GM18520 (cell line): ENCODE results near the gene MRPL10.
A peak's percentile ranks its signal among the peaks of the same experiment; 100 is the strongest.

ENCODE experiments used
- ATAC-seq: cut with Tn5 transposase; IDR thresholded peaks from one replicate; pipeline ENCODE4 v1.9.1; 2021; ENCODE audit not compliant: unreplicated experiment

Gene MRPL10

DNA sequence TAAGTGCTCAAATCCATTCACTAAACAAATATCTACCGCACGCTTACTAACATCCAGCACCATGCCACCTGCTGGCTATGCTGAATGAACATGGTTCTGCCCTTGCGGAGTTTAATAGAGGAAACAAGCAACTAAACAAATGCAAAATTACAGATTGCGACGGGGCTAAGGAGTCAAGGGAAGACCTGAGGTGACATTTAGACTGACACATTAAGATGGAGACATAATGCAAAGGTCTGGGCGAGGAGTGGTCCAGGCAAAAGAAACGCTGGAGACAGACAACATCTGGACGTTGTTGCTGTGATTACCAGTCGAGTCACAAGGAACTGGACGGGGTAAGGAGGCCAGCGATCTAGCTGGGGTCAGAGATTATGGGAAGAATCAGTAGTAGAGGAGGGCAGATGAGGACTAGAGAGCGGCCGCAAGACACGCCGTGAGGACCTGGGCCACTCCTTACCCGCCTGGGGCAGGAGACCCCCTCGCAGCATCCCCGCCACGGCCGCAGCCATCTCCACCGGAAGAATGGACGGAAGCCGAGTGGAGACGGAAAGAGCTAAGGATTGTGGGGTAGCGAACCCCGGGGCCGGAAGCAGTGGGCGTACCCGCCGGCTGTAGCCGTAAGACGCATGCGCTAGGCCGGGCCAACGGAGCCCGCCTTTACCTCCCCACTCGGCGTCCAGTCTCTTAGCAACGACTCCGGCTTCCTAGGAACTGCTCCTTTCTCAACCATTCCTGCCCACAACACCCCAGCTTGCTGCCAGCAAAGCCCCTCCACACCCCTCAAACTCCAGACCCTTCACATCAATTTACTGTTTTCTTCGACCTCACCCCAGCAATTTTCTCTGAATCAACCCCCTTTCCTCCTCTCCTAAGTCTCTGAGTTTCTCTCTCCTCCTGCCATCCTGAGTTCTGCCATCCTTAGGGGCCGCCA is at the start of gene MRPL10, which contains the start of gene LRRC46:
MRPL10 (minus strand) TSS at position 539 of the 931 bp plus-strand sequence; CDS start at position 509, 30 bp downstream.
LRRC46 (plus strand) TSS at position 668 of the 931 bp plus-strand sequence. CDS start 320 bp downstream, outside the sequence.
- peak; percentile 74 for ATAC-seq

DNA sequence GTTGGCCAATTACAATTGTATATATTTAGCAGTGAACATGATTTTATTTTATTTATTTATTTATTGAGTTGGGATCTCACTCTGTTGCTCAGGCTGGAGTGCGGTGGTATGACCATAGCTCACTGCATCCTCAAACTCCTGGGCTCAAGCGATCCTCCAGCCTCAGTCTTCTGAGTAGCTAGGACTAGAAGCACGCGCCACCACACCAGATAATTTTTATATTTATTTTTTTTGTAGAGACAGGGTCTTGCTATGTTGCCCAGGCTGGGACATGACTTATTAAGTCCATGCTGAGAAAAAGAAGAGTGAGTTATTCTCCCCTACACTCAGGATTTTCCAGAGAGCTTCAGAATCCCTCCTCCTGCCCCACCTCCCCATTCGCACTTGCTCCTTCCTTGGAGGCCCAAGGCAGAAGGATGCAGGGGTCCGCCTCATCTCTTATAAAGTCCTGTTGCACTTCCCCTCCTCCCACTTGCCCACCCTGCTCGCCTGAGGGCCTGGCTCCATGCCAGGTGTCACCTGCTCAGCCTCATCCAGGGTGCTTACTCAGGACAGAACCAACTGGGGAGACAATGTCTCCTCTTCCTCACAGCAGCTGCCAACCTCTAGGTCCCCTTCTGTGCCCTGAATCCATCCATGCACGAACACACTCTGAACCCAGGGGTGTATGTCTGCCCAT is 48.6 kb upstream of the MRPL10 start:
- no peak for ATAC-seq

DNA sequence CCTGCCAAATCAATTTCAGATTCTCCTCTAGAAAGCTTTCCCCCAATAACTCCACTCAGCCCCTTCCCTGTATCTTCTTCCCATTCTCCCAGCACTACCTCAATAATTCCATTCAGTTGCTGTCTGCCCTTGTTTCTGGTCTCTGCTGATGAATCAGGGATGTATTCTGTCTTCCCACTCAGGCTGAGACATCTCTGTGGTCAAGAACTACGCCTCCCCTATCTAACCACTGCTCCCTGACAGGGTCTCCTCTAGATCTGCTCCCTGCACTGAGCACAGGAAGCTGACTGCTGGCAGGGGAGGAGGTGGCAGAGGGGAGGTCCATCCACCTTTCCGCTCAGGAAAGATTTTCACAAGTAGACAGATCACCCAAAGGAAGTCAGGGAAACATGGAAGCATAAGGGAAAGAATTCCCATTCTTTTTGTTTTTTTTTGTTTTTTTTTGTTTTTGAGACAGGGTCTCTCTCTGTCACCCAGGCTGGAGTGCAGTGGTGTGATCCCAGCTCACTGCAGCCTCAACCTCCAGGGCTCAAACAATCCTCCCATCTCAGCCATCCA is 47.8 kb upstream of the MRPL10 start:
- ATAC-seq, result no peak

DNA sequence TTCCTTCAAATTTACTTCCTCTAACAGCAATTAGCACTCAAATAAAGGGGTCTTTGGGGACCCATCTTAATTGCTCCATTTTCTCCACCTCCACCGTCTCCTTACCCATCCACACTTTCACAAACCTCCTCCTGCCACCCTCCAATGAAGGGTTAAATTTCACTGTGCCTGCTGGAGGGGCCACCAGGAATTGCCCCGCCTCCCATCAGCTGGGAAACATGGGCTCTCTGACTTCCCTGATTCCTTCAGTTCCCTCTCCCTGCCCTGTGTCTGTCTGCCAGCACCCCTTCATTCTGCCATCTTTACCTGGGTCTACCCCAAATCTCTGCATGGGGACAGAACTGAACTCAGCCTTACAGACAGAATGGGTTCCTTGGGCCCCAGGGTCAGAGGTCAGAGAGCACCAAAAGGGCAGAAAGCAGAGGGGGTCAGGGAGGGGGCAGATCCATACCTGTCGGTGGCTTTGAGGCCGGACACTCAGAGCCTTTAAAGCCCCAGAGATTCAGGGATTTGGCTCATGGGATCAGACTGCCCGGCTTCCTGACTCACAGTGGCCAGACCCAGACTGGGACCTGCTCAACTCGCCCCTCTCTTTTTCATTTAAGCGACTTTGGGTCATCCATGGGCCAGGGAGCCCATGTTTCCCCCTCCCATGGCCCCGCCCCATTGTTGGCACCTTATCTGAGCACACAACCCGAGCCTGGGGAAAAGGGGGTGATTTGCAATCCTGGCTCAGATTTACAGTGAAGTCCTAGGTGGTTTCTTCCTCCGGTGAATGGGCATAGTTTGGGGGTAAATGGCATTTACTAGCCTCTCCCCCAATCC is 47.1 kb upstream of the MRPL10 start:
- ATAC-seq, result no peak

DNA sequence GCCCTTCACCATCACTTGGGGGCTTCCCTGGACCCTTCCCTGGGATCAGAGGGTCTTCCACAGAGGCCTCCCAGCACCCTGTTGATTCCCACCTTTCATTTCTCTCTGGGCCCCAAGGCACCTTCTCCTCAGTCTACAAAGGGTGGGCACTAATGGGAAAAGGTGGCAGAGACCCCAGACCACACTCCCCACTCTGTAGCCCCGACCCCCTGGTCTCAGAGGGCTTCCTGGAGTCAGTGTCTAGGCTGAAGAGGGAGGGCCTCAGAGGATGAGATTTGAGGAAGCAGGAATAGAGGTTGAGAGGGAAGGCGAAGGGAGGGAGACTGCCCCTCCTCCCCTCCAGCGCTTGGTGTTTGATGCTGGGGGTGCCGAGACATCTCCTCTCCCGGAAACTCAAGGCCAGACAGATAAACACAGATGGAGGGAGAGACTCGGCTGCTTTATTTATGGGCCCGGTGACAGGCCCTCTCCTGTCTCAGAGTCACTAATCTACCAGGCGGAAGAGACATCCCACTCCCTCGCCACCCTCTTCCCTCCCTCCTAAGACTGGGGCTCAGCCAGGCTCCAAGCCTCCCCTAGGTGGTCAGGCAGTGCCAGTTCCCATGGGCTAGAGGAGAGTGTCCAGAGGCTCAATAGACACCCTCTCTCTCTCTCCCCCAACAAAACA is 46.2 kb upstream of the MRPL10 start:
- ATAC-seq, result no peak

DNA sequence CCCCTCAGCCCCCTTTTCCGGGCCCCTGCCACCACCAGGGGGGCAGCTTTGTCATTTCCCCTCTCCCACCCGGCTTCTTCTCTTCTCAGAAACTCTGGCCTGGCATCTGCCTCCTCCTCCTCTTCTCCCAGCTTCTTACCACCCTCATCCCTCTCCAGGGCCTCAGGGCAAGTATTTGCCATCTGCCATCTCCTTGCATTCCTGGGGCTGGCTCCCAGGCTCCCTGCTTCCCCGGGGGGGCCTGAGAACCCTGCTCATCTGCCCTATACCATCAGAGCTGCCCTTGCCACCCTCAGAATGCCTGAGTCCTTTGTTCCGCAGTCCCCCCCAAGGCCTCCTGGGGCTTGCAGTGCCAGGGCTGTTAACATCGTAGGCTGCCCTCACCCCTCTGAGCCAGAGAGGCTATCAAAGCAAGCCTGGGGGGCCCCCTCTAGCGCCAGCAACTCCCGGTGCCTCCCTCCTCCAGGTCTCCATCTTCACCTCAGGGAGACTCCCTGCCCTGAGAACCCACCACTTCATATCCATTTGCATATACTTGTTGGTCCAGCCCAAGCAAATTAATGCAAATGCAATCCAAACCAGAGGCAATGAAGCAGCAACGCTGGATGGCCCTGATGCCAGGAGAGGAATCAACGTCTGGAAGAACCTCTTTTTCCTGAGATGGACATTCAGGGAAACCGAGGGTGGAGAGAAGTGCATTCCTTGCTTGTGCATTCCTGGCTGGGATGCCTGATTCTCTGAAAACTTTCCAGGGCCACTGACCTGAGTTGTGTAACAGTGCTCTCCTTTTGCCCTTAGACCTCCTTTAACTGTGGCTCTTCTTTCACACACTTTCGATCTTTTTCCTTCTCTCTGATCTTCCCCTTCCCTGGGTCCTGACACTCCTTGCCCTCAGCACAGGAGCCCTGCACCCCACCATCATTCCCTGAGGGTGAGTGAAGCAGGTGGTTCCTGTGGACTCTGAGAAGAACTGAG is 44.0 kb upstream of the MRPL10 start:
- ATAC-seq, result no peak

DNA sequence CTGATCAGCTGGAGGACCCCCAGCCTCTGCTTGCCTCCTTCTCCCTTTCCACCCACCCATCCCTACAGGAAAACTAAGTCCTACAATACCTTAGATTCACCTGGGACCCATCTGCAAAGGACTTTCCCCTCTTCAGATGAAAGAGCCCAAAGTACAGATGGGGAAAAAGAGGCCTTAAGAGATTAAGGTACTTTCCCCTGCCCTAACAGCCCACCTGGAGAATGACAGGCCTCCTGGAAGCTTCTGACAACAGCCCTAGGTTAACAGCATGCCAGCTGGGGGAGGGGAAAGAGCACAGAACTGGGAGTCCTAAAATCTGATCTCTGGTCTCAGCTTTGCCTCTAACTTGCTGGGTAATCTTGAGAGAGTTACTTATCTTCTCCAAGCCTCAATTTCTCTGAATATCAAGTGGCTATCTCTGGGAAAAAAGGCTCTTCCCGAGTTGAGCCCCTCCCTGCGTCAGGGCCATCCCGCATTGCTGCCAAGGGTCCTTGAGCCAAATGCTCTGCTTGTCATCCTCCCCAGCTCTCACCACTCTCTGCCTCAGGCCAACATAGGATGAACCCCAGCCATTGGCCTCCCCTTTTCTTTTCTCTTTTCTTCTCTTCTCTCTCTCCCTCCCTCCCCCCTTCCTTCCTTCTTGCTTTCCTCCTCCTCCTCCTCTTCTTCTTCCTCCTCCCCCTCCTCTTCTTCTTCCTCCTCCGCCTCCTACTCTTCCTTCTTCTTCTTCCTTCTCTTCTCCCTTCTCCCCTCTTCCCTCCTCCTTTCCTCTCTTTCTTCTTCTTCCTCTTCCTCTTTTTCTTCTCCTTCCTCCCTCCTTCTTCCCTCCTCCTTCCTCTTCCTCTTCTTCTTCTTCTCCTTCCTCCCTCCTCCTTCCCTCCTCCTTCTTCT is 42.1 kb upstream of the MRPL10 start:
- ATAC-seq, result no peak

DNA sequence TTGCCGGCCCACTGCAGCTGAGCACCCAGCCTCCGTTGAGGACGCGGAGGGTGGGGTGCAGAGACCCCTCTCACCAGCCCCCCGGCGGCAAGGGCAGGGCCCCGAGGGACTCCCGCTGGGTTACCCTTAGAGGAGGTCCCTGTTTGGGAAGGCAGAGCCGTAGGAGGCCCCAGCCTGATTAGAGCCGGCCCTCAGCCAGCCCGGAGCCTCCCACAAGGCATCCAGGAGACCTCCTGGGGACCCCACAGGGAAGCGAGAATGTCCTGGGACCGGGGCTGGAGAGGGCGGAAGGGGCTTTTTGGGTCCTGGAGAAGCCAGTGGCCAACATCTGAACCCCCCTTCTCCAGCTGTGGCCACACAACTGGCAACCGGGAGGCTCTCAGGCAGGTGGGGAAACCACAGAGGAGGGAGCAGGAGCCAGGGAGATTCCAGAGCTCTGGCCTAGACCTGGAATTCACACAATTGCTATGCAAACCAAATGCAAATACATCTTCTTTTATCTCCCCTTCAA is 41.4 kb upstream of the MRPL10 start:
- ATAC-seq, result no peak

DNA sequence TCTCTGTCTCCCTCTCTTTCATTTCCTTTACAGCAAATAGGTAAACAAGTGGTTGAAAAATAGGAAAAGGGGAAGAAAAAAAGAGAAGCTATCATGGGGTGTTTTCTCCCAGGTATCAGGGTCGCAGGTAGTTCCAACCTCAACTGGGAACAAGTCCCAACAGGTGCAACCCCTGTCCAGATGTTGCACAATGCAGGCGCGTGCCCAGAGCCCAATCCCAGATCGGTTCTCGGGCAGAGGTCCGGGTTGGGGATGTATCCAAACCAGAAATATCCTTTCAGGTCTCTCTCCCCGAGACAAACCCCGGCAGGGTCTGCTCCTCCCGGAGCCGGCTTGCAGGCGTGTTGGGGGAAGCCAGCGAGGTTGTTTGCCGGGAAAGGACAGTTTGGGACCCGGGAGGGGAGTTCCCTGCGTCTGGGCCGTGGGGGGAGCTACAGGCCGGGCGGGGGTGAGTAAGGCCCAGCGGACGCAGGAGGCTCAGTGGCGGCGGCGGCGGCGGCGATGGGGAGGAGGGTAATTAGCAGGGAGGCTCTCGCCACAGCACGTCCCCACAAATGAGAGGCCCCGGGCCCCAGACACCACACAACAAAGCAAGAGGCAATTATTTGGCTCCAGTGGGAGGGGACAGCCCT is 40.8 kb upstream of the MRPL10 start:
- no peak for ATAC-seq

DNA sequence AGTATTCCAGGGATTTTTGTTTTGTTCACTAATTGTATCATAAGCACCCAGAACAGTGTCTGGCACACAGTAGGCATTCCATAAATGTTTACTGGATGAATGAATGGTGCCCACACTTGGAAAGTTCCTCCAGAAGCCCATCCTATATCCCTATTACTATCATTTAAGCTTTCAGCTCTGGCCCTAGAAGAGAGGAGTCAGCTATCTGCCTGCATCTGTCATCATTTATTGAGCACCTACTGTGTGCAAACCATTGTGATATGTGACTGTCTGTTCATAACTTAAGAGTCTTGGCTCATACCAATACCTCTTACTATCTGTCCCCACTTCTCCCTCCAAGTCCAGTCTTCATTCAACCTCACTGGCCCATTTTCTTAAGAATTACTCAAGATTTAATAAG is 39.7 kb upstream of the MRPL10 start:
- ATAC-seq, result no peak

DNA sequence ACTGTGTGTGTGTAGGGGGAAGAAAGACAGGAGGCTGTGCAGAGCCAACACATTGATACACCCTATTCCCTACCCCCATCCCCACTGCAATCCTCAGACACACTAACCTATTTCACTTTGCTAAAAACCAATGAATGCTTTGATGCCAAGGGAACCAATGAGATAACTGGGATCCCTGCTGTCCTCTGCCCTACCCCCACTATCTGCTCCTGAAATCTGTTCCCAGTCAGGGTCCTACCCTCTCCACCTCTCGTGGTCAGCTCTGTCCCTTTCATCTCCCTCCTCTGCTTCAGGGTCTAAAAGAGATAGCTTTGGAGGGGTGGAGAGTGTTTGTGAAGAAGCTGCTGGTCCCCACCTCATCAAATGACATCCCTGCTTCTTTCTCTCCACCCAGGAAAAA is 38.7 kb upstream of the MRPL10 start:
- no peak for ATAC-seq

DNA sequence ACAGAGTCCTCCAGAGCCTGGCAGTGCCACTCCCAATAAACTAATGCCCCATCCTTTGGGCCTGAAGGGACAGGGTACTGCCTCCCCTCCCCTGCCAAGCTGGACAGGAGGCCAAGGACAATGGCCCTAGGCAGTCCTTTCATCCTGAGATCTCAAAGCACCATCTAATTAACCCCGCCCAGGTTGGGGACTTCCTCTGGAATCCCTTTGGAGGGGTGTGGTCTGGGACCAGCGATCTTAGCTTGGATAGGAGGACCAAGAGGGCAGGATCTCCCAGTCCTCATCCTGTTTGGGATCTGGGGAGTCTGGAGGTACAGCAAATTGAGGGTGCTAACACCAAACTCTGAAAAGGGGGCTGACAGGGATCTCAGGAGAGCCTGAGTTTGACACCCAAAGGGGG is 37.8 kb upstream of the MRPL10 start:
- no peak for ATAC-seq

DNA sequence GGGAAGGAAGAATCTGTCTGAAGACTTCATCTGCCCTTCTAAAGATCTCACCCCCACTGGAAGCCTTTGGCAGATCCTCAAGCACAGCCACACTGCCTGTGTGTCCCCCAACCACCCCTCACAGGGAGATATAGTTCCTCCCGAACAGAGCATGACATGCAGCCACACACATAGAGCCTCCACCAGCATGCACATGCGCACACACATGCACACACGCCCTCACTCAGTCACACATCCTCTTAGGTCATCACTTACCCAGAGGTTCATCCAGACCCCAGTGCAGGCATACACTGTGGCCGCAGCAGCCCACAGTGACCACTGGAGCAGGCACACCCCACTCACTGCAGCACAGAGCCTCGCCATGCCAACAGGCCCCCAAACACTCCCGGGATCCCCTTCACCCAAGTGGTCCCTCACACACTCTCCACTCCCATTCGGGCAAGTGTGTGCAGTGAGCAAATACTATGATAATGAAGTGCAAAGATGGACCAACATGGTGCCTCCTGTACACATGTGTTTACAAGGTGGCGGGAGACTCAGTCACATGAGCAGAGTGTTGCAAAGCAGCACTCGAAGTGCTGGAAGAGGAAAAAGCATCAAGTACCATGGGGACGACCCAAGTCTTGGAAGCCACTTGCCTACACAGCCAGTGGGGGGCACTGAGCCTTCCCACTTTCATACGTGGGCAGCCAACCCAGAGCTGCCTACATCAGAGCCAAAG is 36.6 kb upstream of the MRPL10 start:
- ATAC-seq, result no peak

DNA sequence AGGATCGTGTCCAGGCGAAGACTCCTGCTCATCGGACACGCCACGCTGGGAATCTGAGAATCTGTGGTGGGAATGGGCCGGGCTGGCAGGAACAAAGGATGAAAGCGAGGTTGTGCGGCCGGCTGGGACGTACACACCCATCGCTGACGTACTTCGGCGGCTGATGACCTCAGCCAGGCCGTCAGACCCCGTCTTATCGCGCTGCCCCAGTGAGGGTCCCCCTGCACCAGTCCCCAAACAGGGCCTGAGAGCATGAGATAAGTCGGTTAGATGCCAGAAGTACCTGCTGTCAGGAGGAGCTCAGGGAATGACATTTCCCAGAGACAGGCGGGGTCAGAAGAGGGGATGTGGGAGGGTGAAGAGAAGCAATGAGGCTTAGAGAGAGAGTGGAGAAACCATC is 35.6 kb upstream of the MRPL10 start:
- no peak for ATAC-seq

DNA sequence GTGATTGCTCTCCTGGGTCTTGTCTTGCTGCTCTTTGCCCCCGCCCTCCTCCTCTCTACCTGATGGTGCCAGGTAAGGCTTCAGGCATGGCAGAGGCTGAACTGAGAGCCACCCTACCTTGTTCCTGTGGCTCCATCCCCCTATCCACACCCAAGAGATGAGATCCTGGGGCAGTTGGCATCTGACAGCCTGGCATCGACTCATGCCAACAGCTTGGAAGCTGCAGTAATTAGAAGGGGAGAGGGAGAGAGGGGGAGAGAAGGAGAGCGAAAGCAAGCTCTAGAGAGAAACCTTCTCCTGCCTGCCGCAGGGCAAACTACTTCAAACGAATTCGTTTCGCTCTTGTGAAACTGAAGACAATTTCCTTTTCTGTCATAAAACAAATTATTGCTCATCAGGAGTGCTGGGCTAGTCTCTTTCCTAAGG is 33.5 kb upstream of the MRPL10 start:
- ATAC-seq, result no peak

DNA sequence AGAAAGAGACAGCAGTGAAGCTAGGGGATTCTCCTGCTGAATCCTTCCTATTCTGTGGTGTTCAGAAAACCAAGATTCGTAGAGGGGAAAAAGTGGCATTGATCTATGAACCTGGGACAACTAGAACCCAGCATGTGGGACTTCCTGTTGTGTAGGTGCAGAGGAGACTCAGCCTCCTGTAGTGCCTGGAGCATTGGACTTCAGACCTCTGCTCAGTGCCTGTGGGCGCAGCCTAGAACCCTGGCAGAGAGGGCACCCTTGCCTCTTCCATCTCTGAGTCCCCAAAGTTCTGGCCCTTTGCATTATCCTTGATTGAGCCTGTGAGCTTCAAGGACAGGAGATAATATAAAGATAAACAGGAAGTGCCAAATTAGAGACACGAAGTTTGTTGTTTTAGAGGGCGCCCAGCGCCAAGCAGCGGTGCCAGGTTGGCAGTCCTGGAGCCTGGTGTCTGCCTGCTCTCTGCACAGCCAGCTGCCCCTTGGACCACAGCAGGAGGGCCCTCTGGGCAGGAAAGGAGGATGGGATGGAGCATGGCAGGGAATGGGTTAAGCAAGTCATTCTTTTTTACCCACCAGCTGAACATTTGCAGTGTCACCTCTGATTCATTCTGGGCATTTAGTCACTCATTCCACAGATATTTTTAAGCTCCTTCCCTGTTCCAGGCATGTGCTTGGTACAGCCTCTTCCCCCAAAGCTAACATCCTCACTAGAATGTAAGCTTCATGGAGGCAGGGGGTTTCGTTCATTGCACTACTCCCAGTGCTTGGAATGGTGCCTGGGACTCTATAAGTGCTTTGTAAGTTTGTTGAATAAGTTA is 31.5 kb upstream of the MRPL10 start:
- ATAC-seq, result no peak
